NCI-H2227 (cell line): ENCODE results near the gene TACC2.
"Not testable (repeated sequence)": the region's sequence is repeated elsewhere in the genome, so short reads cannot be mapped to it uniquely, and the experiment has no call there.

ENCODE experiments used
- DNase-seq: peaks from one replicate; lab custom pipeline; 2025; ENCODE audit not compliant: unreplicated experiment; lab: John Stamatoyannopoulos, UW

Gene TACC2

DNA sequence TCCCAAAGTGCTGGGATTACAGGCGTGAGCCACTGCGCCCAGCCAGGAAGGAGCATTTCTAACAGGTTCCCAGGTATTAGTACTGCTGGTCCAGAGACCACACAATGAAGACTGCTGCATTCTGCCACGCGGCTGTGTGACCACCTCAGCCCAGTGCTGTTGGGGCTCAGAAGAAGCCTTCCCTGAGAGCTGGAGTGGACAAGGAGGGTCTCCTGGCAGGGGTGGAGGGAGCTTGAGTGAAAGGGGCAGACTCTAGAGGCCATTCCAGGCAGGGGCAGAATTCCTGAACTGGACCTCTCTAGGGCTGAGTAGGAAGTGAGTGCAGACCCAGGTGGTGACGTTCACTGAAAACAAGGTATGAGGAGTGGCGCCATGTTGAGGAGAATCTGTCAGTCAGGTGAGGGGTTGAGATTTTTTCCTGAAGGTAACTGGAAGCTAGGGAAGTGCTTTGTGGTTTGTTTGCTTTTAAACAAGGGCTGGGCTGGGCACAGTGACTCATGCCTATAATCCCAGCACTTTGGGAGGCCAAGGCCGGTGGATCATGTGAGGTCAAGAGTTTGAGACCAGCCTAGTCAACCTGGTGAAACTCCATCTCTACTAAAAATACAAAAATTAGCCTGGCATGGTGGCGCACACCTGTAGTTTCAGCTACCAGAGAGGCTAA lies 67.6 kb downstream of the TACC2 start:
- DNase-seq: no peak

DNA sequence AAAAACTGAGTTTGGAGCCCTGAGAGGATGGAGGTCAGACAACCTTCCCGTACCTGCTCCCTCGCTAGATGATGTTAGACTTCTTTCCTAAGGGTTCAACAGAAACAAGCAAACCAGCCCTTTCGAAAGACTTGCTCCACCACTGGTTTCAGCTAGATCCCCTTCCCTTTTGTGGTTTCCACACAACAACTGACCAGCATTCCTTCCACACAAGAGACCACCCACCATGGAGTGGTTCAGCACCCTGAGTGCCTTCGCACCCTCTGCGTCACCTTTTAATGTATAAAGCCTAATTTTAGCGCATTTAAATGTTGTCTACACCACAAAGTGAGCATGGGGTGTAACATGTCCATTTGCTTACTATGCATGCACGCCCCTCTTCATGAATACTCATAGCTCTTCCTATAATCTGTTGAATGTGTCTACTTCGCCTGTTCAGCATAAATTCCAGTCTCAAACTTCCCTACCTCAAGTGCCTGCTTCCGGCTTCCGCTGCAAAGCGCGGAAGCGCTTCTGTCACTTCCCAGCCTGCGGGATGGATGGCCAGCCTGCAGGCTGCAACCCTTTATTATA lies 69.0 kb downstream of the TACC2 start:
- no peak for DNase-seq

DNA sequence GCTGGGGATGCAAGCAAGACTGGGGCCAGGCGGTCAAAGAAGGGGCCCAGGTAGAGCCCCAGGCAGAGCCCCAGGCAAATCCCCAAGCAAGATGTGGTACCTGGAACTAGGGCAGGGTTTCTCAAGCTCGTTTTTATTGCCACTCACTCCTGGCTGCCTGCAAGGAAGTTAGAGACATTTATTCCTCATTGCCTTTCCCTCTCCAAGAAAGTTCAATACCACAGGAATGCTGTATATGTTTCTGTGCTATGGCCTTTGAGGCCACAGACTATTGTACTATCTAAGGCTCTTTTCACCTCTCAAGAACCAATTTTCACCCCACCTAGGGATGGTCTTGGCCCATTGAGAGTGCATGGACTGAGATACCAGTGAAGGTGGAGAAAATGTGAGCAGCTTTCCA lies 71.3 kb downstream of the TACC2 start:
- DNase-seq: no peak

DNA sequence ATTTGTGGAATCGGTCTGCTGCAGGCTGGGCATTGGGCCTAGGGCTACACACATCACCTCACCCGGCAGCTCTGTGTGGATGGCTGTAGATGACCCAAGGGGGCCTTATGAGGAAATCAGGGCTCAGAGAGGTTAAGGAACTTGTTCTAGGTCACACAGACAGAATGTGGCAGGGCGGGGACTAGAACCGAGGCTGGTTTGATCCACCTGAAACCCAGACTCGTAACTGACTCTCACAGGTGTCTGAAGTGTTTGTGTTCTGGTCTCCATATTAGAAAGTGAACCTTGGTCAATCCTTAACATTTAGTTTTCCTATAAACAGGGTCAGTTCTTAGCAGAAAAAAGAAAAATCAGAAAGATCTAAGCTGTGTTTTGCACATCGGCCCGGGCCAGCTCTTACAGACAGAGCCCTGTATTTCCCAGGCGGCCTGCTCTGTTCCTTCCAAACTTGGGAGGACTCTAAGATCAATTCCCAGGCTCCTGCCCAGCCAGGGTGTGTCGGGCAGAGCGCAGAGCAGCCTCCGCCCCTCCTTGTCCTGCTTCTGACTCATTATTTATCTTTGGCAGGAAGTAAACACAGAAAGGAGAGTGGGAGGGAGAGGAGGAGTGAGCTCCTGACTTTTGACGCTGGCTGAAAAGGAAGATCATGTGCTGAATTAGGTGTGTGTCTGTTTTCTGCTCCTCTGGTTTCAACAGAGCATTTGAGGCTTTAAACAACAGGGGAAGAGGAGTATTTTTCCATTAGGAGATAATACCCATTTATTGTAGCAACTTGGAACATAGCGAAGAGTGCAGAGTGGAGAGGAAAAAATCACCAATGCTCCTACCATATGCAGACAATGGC lies 74.1 kb downstream of the TACC2 start:
- DNase-seq: peak; percentile 49

DNA sequence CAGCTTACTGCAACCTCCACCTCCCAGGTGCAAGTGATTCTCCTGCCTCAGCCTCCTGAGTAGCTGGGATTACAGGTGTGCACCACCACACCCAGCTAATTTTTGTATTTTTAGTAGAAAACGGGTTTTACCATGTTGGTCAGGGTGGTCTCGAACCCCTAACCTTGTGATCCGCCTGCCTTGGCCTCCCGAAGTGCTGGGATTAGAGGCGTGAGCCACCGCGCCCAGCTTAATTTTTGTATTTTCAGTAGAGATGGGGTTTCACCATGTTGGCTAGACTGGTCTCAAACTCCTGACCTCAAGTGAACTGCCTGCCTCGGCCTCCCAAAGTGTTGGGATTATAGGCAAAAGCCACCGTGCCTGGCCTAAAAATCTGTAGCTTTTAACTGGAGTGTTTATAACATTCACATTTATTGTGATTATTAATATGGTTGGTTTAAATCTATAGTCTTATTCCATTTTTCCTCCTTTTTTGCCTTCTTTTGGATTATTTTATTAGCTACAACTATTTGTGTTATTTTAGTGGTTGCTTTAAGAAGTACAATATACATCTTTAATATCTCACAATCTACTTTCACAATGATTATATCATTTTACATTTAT lies 77.5 kb downstream of the TACC2 start:
- not testable (repeated sequence) for DNase-seq

DNA sequence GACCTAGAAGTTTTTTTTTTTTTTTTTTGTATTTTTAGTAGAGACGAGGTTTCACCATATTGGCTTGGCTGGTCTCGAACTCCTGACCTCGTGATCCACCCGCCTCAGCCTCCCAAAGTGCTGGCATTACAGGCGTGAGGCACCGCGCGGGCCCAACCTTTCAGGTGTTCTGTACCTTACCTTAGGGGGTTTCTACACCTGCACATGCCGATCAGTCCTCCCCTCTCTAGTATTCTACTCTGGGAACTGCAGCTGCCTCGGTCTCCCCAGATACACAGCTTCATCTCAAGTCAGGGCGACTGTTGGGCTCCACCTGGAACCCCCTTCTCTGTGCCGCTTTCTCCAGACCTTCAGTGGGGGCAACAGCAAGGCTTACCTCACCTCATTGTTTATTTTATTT lies 79.9 kb downstream of the TACC2 start:
- no peak for DNase-seq

DNA sequence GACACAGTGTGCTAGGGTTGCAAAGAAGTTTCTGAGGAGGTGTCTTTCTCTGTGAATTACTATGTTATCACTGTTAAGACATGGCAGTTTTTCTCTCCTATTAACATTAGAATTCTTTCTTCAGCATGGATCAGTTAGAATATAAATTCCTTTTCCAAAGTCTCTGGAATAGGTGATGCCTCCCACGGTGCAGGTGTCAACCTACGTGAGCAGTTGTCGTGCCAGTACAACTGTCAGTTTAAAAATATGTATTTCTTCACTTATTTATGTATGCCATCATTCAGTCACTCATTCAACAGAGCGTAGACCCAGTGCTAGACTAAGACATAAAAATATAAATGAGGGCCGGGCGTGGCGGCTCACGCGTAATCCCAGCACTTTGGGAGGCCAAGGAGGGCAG lies 83.5 kb downstream of the TACC2 start:
- DNase-seq: no peak

DNA sequence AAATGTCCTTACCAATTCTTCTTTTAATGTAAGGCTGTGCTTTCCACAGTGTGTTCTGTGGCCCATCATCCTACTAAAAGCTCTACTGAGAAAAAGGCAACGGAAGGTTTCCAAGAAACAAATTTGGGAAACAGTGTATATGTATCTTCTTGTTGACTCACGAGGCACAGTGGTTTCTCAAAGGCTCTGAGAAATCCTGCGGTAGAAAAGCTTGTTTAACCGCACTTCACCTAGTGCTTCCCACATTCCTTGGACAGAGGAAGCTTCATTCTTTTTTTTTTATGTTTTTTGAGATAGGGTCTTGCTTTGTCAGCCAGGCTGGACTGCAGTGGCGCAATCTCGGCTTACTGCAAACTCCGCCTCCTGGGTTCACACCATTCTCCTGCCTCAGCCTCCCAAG lies 84.5 kb downstream of the TACC2 start:
- no peak for DNase-seq

DNA sequence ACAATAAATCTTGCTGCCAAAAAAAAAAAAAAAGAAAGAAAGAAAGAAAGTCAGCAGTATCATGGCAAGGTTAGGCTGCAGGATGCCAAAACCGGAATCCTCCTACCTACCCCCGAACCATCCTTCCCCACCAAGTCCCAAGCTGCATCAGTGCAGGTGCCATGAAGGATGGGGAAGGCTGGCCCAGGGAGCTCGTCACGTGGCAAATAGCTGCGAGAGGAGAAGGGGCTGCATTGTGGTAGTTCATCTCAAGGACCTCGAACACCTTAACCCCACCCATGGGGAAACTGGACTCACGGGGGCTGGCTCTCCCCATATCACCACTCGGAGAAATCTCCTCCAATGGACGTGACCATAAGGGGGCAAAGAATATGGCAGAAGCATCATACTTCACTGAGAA lies 86.2 kb downstream of the TACC2 start:
- no peak for DNase-seq

DNA sequence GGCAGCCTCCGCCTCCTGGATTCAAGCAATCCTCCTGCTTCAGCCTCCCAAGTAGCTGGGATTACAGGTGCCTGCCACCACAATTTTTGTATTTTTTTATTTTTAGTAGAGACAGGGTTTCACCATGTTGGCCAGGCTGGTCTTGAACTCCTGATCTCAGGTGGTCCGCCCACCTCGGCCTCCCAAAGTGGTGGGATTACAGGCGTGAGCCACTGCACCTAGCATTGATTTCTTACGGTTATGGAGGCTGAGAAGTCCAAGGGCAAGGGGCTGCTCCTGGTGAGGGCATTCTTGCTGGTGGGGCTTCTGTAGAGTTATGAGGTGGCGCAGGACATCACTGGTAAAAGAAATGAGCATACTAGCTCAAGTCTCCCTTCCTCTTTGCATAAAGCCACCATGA lies 86.9 kb downstream of the TACC2 start:
- not testable (repeated sequence) for DNase-seq

DNA sequence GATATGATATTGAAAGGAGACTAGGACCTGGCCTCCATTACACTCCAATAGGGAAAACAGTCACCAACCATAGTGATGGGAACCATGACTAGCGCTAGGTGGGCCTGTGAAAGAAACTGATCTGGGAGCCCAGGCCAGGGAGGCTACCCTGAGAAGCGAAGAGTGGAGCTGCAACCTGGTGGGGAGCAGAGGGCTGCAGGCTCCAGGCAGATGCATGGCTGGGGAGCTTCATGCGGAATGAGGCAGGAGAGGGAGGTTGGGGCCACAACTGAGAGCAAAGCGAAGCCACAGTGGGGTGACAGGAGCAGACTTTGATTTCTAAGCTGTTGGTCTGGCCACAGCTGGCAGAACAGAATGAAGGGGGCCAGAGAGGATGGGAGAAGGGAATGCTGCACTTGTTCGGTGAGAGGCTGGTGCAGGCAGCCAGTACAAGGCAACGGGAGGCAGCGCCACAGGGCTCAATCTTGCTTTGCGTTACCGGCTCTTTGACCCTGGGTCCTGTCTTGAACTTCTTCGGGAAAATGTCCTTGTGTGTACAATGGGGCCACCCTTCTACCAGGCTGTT lies 88.4 kb downstream of the TACC2 start:
- DNase-seq: no peak

DNA sequence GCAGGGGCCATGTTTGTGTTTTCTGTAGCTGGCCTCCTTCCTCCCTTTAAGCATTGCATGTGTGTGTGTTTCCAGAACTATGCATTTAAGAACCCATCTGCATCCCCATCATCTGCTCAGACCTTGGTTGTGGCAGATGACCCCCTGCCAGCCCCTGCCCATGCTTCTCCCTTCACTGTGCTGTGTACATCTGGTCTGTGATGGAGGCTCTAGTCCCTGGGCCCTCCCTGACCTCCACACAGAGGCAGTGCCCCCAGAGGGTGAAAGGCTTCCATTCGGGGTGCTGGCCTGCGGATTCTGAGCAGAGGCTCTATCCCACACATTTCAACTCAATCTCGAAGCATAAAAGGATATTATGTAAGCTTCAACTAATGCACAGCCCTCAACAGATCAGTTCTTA lies 89.4 kb downstream of the TACC2 start:
- no peak for DNase-seq

DNA sequence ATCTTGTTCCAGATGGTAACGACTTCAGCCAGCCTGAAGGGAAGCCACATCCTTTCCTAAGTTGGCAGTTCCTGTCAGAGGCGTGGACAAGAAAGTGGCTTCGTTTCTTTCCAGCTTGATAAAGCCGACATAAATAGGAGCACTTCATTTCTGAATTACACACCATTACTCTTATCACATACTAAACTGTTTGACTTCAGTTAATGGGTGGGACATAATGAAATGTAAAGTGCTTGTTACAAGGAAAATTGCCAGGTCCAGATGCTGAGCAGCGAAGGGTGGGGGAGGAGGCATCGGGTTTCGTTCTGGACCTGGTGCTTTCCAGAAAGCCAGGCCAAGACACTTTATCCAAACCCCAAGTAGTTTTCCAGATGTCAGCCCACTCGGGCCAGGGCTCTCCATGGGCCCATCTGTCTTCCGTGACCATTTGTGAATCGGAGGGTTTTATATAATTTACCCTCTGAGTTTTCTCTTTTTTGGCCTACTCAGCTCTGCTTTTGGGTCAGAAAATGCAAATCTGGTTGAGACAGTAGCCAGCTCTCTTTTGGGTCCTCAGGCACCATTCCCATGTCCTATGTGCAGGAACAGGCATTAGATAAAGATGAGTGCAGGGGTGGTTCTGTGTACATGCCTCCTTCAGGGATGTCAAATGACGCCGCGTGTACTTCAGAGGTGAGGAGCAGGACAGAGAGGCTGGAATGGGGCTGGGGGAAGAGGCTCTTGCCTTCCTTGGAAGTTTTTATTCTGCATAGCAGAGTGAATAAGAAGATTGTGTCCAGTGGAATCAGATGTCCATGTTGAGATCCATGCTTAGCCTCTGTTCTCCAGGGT lies 90.2 kb downstream of the TACC2 start:
- no peak for DNase-seq

DNA sequence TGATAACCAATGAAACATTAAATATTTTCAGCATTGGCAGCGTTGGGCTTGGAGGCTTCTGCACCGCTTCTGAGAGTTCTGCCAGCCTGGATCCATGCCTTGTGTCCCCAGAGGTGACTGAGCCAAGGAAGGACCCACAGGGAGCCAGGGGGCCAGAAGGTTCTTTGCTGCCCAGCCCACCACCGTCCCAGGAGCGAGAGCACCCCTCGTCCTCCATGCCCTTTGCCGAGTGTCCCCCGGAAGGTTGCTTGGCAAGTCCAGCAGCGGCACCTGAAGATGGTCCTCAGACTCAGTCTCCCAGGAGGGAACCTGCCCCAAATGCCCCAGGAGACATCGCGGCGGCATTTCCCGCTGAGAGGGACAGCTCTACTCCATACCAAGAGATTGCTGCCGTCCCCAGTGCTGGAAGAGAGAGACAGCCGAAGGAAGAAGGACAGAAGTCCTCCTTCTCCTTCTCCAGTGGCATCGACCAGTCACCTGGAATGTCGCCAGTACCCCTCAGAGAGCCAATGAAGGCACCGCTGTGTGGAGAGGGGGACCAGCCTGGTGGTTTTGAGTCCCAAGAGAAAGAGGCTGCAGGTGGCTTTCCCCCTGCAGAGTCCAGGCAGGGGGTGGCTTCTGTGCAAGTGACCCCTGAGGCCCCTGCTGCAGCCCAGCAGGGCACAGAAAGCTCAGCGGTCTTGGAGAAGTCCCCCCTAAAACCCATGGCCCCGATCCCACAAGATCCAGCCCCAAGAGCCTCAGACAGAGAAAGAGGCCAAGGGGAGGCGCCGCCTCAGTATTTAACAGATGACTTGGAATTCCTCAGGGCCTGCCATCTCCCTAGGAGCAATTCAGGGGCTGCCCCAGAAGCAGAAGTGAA lies 93.9 kb downstream of the TACC2 start:
- DNase-seq: no peak

DNA sequence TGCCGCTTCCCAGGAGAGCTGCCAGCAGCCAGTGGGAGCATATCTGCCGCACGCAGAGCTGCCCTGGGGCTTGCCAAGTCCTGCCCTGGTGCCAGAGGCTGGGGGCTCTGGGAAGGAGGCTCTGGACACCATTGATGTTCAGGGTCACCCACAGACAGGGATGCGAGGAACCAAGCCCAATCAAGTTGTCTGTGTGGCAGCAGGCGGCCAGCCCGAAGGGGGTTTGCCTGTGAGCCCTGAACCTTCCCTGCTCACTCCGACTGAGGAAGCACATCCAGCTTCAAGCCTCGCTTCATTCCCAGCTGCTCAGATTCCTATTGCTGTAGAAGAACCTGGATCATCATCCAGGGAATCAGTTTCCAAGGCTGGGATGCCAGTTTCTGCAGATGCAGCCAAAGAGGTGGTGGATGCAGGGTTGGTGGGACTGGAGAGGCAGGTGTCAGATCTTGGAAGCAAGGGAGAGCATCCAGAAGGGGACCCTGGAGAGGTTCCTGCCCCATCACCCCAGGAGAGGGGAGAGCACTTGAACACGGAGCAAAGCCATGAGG lies 94.6 kb downstream of the TACC2 start:
- DNase-seq: no peak

DNA sequence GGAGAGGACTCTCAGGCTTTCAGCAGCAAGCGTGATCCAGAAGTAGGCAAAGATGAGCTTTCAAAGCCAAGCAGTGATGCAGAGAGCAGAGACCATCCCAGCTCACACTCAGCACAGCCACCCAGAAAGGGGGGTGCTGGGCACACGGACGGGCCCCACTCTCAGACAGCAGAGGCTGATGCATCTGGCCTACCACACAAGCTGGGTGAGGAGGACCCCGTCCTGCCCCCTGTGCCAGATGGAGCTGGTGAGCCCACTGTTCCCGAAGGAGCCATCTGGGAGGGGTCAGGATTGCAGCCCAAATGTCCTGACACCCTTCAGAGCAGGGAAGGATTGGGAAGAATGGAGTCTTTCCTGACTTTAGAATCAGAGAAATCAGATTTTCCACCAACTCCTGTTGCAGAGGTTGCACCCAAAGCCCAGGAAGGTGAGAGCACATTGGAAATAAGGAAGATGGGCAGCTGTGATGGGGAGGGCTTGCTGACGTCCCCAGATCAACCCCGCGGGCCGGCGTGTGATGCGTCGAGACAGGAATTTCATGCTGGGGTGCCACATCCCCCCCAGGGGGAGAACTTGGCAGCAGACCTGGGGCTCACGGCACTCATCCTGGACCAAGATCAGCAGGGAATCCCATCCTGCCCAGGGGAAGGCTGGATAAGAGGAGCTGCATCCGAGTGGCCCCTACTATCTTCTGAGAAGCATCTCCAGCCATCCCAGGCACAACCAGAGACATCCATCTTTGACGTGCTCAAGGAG lies 95.5 kb downstream of the TACC2 start:
- DNase-seq: no peak

DNA sequence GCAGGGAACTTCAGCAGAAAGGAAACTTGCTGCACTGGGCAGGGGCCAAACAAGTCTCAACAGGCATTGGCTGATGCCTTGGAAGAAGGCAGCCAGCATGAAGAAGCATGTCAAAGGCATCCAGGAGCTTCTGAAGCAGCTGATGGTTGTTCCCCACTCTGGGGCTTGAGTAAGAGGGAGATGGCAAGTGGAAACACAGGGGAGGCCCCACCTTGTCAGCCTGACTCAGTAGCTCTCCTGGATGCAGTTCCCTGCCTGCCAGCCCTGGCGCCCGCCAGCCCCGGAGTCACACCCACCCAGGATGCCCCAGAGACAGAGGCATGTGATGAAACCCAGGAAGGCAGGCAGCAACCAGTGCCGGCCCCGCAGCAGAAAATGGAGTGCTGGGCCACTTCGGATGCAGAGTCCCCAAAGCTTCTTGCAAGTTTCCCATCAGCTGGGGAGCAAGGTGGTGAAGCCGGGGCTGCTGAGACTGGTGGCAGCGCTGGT lies 96.5 kb downstream of the TACC2 start:
- DNase-seq: no peak

DNA sequence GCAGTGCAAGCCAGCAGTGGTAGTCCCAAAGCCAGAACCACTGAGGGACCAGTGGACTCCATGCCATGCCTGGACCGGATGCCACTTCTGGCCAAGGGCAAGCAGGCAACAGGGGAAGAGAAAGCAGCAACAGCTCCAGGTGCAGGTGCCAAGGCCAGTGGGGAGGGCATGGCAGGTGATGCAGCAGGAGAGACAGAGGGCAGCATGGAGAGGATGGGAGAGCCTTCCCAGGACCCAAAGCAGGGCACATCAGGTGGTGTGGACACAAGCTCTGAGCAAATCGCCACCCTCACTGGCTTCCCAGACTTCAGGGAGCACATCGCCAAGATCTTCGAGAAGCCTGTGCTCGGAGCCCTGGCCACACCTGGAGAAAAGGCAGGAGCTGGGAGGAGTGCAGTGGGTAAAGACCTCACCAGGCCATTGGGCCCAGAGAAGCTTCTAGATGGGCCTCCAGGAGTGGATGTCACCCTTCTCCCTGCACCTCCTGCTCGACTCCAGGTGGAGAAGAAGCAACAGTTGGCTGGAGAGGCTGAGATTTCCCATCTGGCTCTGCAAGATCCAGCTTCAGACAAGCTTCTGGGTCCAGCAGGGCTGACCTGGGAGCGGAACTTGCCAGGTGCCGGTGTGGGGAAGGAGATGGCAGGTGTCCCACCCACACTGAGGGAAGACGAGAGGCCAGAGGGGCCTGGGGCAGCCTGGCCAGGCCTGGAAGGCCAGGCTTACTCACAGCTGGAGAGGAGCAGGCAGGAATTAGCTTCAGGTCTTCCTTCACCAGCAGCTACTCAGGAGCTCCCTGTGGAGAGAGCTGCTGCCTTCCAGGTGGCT lies 97.7 kb downstream of the TACC2 start:
- DNase-seq: no peak
